ENCODE results near the gene CSF1. TPM values are rescaled to one million over a fixed set of nuclear protein-coding genes. Genes with fewer than 3 reads are reported as not detected.

Gene CSF1
- total RNA-seq, 1 experiment from 2014 or later: 3.0 TPM

- H3K4me3 ChIP-seq (replicated peaks in 1 of 2; ENCODE audit: low read depth in 1 of 2, low read length in 2 of 2): no peak overlapping the region
- peaks cover 0 to 3% of the 10 kb centered on the region in 2 experiments; a peak in 1 of 4 replicates for H3K36me3 ChIP-seq (ENCODE audit: control insufficient read depth in 1 of 2, insufficient read depth in 2 of 2, low read length in 2 of 2)
- H3K9me3 ChIP-seq (ENCODE audit: control insufficient read depth in 1 of 2, insufficient read depth in 1 of 2, low read depth in 1 of 2, low read length in 2 of 2): no peaks in the 10 kb centered on the region
- H3K79me2 ChIP-seq (ENCODE audit: insufficient read depth, low read length): no peaks in the 10 kb centered on the region
- POLR2A ChIA-PET: no interaction called here
- H3K9ac ChIP-seq (ENCODE audit: low read length): no peak overlapping the region
- ATAC-seq (peak; percentile 93), DNase-seq (ENCODE audit: low read depth, low spot score) (no peak)
- no peaks in the 10 kb centered on the region for H4K20me1 ChIP-seq (ENCODE audit: insufficient read depth)
- BruUV-seq (replicated peaks): no TSS peak
- no peaks in the 10 kb centered on the region for H3K27me3 ChIP-seq (ENCODE audit: insufficient read depth, low read length)
- H3K4me1 ChIP-seq (ENCODE audit: control insufficient read depth in 1 of 2, insufficient read depth in 2 of 2, low read length in 2 of 2): no peaks in the 10 kb centered on the region
- no peak overlapping the region for H2AFZ ChIP-seq (ENCODE audit: low read depth, low read length, poor library complexity, severe bottlenecking)
- TF ChIP-seq REST (IDR thresholded peaks at IDR 0.05; ENCODE audit: low read depth): no peak
- TF ChIP-seq JUND (IDR thresholded peaks at IDR 0.05): no peak
- peak; percentile 24 to 69 (median 64); a peak in 5 of 6 replicates for TF ChIP-seq CTCF (IDR thresholded peaks at IDR 0.05 in 2 of 3, conservative IDR thresholded peaks at IDR 0.05 in 1 of 3; ENCODE audit: borderline replicate concordance in 1 of 3, insufficient read depth in 1 of 3, low read depth in 2 of 3, low read length in 2 of 3)
- TF ChIP-seq EGR1 (IDR thresholded peaks at IDR 0.05; ENCODE audit: low read depth): no peak
- TF ChIP-seq CBX3 (IDR thresholded peaks at IDR 0.05; ENCODE audit: low read depth): no peak
- TF ChIP-seq SRF (IDR thresholded peaks at IDR 0.05; ENCODE audit: low read depth): no peak
- peak; percentile 24; the same call in 1 of the 2 replicates for TF ChIP-seq RAD21 (IDR thresholded peaks at IDR 0.05; ENCODE audit: low read depth)
- TF ChIP-seq ZBTB33 (IDR thresholded peaks at IDR 0.05; ENCODE audit: extremely low read depth, insufficient replicate concordance, low read length): no peak
- no peak for TF ChIP-seq ATF3 (IDR thresholded peaks at IDR 0.05)
- RAD21 ChIA-PET (ENCODE audit: low non-redundant PET in 1 of 2, low total read pairs in 2 of 2, uncharacterized antibody in 2 of 2, unreplicated experiment in 2 of 2): interaction anchor here in 1 of 2 experiments (1.5 kb wide), 1 partner anchor 61 kb away, joined by 5 read pairs; the partner anchor contains the start of gene AHCYL1
- no peak overlapping the region; the same call in 1 of the 2 replicates for H3K27ac ChIP-seq (ENCODE audit: low read depth, low read length)
- intact Hi-C loops (cut with micrococcal nuclease): loop anchor here (5.0 kb wide), 2 partner anchors 59 to 141 kb away; partner anchors contain the start of gene AHCYL1
- no peak overlapping the region for H3K4me2 ChIP-seq (ENCODE audit: low read length)
- CTCF ChIA-PET: interaction anchor here (0.6 to 3.1 kb wide), 6 partner anchors 9 to 61 kb away, joined by 3 to 15 read pairs (median 3); partner anchors contain the start of gene AHCYL1
- H3K9me2 ChIP-seq (ENCODE audit: insufficient read depth): no peaks in the 10 kb centered on the region
Observed at GRCh38 chr1:109923131-109923945, 12.7 kb downstream of the CSF1 start.
